A673 (cell line): Measurements from ENCODE around the gene ARHGEF7. TPM values are rescaled to one million over a fixed set of nuclear protein-coding genes. Genes with fewer than 3 reads are reported as not detected.

Experiments used
- BruUV-seq: library from RNA; stranded (reverse); fragments of 400-500 nt; replicated peaks from 2 replicates; lab custom pipeline; 2021; lab: Mats Ljungman, UMichigan
- CTCF ChIA-PET: fragments of 300-600 bp; sonication (Branson Sonifier 250); formaldehyde crosslinking; loops from one replicate; lab custom pipeline; 2022; ENCODE audit warnings: antibody characterized with exemption; lab: Charles Lee
- POLR2A ChIA-PET: fragments of 300-600 bp; sonication (Branson Sonifier 250); formaldehyde crosslinking; loops from one replicate; lab custom pipeline; 2022; ENCODE audit warnings: antibody characterized with exemption; ENCODE audit not compliant: low non-redundant PET; lab: Charles Lee
- DNase-seq: peaks from one replicate; pipeline ENCODE4 v3.0.0-alpha.2; 2015; ENCODE audit warnings: low spot score
- H3K27ac ChIP-seq: fragments of 200-600 bp; sonication (generic); 2 replicates; pipeline ENCODE4 v1.5.1; 2016; ENCODE audit warnings: mixed run types, low read depth, mild to moderate bottlenecking, mixed read lengths, antibody characterized with exemption, low read length; ENCODE audit not compliant: poor library complexity, severe bottlenecking
- H3K27me3 ChIP-seq: fragments of 200-600 bp; sonication (generic); replicated peaks from 2 replicates; pipeline ENCODE4 v1.6.1; 2017; ENCODE audit warnings: mixed run types, low read depth, mild to moderate bottlenecking, mixed read lengths, antibody characterized with exemption, low read length; ENCODE audit not compliant: insufficient read depth, poor library complexity
- H3K36me3 ChIP-seq: fragments of 200-600 bp; sonication (generic); 2 replicates; pipeline ENCODE4 v1.6.1; 2016; ENCODE audit warnings: mixed run types, mild to moderate bottlenecking, mixed read lengths, antibody characterized with exemption, low read length; ENCODE audit not compliant: insufficient read depth, poor library complexity, severe bottlenecking
- H3K4me1 ChIP-seq: fragments of 200-600 bp; sonication (generic); 2 replicates; pipeline ENCODE4 v1.6.1; 2017; ENCODE audit warnings: mixed run types, mild to moderate bottlenecking, mixed read lengths, antibody characterized with exemption, low read length; ENCODE audit not compliant: insufficient read depth, poor library complexity, severe bottlenecking
- H3K4me3 ChIP-seq: fragments of 200-600 bp; sonication (generic); 2 replicates; pipeline ENCODE4 v1.5.1; 2016; ENCODE audit warnings: low read depth, mixed run types, mild to moderate bottlenecking, mixed read lengths, low read length; ENCODE audit not compliant: poor library complexity, severe bottlenecking
- H3K9me3 ChIP-seq: fragments of 200-600 bp; sonication (generic); 2 replicates; pipeline ENCODE4 v1.6.1; 2016; ENCODE audit warnings: mixed run types, low read depth, mild to moderate bottlenecking, mixed read lengths, antibody characterized with exemption, low read length; ENCODE audit not compliant: poor library complexity, severe bottlenecking
- EZH2 ChIP-seq: fragments of 200-600 bp; sonication (generic); IDR thresholded peaks from 2 replicates; pipeline ENCODE4 v1.6.1; 2017; ENCODE audit warnings: borderline replicate concordance, low read depth, mild to moderate bottlenecking, mixed read lengths, antibody characterized with exemption, low read length; ENCODE audit not compliant: poor library complexity, severe bottlenecking
- intact Hi-C: fragments of 100-400 bp; cut with micrococcal nuclease; formaldehyde crosslinking; loops from one replicate; pipeline ENCODE4 v1.10.0; 2022; ENCODE audit not compliant: unreplicated experiment
- total RNA-seq: library from RNA; stranded (reverse); gene quantifications from 2 replicates; pipeline ENCODE4 v1.2.3, GENCODE V29; 2021
- TF ChIP-seq, protein P1 (sequence below): fragments of 300-800, 200-600 bp; sonication (generic); conservative IDR thresholded peaks from 2 replicates; pipeline ENCODE4 v1.5.1; 2017; ENCODE audit warnings: low read depth, mild to moderate bottlenecking, antibody characterized with exemption, low read length, moderate library complexity, mixed read lengths

Gene ARHGEF7
- total RNA-seq, 1 experiment from 2014 or later: 39.9 TPM

DNA sequence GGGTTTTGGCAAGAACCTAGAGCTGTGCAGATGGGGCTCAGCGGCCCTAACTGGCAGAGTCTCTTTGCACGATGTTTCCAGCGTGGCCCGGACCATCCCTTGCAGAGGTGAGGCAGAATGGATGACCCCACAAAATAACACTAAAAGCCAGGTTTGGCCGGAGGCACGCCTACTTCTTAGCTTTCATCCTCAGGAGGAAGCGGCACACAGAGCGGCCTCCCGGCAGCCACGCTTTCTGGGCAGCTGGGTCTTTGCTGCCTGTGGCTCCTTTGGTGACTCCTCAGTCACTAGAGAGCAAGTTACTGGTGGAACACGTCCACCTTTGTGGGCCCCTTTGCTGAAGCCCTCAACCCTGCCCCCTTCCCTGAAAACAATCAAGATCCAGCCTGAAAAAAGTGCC, 230.6 kb downstream of the ARHGEF7 start:
- intact Hi-C loops: no loop called here
- CTCF ChIA-PET: no interaction called here
- DNase-seq: no peak
- POLR2A ChIA-PET: no interaction called here
- no peaks in the 10 kb centered on the region for H3K4me1 ChIP-seq
- H3K27ac ChIP-seq: no peak overlapping the region
- no TSS peak for BruUV-seq
- no peaks in the 10 kb centered on the region for H3K36me3 ChIP-seq
- no peak overlapping the region for H3K4me3 ChIP-seq
- no peak for TF ChIP-seq EZH2
- TF ChIP-seq, protein P1, sequence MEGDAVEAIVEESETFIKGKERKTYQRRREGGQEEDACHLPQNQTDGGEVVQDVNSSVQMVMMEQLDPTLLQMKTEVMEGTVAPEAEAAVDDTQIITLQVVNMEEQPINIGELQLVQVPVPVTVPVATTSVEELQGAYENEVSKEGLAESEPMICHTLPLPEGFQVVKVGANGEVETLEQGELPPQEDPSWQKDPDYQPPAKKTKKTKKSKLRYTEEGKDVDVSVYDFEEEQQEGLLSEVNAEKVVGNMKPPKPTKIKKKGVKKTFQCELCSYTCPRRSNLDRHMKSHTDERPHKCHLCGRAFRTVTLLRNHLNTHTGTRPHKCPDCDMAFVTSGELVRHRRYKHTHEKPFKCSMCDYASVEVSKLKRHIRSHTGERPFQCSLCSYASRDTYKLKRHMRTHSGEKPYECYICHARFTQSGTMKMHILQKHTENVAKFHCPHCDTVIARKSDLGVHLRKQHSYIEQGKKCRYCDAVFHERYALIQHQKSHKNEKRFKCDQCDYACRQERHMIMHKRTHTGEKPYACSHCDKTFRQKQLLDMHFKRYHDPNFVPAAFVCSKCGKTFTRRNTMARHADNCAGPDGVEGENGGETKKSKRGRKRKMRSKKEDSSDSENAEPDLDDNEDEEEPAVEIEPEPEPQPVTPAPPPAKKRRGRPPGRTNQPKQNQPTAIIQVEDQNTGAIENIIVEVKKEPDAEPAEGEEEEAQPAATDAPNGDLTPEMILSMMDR: no peak
- no peaks in the 10 kb centered on the region for H3K9me3 ChIP-seq
- no peaks in the 10 kb centered on the region for H3K27me3 ChIP-seq

DNA sequence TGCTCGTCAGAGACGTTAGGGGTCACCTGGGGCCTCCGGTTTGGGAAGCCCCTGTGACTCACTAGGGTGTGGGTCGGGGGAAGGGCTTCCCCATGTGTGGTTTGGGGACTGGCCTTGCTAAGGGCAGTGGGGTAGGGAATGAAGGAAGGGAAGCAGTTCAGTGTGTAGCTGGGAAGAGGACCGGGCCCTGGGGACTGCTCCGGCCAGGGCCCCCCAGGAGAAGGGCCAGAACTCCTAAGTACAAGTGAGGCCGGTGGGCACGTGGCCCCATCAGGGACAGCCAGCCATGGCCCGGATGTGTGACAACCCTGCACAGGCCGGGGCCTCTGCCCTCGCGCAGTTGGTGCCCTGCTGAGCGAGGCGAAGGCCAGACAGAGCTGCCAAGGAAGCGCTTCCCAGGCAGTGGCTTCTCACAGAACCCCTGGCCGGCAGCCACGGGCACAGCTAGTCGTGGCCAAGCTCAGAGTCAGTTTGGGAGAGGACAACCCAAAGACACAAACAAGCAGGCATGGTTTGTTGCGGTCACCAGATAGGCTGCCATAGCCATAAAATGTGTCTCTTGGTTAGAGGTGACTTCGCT, 231.1 kb downstream of the ARHGEF7 start:
- no peaks in the 10 kb centered on the region for H3K27me3 ChIP-seq
- no peak for TF ChIP-seq EZH2
- TF ChIP-seq, protein P1: no peak
- ChIA-PET CTCF (no interaction called here), POLR2A (no interaction called here)
- no peaks in the 10 kb centered on the region for H3K9me3 ChIP-seq
- no peak overlapping the region for H3K4me3 ChIP-seq
- no peaks in the 10 kb centered on the region for H3K4me1 ChIP-seq
- intact Hi-C loops: no loop called here
- no peaks in the 10 kb centered on the region for H3K36me3 ChIP-seq
- no peak for DNase-seq
- no TSS peak for BruUV-seq
- no peak overlapping the region for H3K27ac ChIP-seq

DNA sequence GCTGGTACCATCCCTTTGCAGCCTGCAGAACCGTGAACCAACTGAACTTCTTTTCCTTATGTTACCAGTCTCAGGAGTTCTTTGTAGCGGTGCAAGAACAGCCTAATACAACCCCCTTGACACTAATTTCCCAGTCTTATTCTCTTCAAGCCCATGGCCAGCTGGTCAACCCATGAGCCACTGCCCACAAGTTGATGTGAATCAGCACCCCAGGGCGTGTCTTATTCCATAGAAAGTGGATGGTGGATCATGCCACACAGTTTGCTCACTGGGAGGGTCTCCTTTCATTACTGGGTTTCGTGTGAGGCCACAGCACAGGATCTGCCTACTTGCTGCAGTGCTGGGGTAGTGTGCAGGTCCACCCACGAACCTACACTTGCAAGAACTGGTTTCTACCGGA, 232.3 kb downstream of the ARHGEF7 start:
- ChIA-PET CTCF (no interaction called here), POLR2A (no interaction called here)
- DNase-seq: no peak
- no peak overlapping the region for H3K27ac ChIP-seq
- no TSS peak for BruUV-seq
- intact Hi-C loops: no loop called here
- H3K36me3 ChIP-seq: no peaks in the 10 kb centered on the region
- H3K4me3 ChIP-seq: no peak overlapping the region
- TF ChIP-seq, protein P1: no peak
- no peak for TF ChIP-seq EZH2
- no peaks in the 10 kb centered on the region for H3K9me3 ChIP-seq
- H3K4me1 ChIP-seq: no peaks in the 10 kb centered on the region
- no peaks in the 10 kb centered on the region for H3K27me3 ChIP-seq
